NCI-H526 (cell line): Measurements from ENCODE around the gene CAMK4.

ENCODE experiments used
- DNase-seq, 2 experiments: peaks; one replicate each; lab custom pipeline; 2025; lab: John Stamatoyannopoulos, UW

The CAMK4 gene

GRCh38 chr5:111486926-111487325 is 262.7 kb downstream of the CAMK4 start:
- no peak for DNase-seq

GRCh38 chr5:111488353-111488752 is 264.2 kb downstream of the CAMK4 start:
- DNase-seq, result no peak

GRCh38 chr5:111493031-111493430 is 268.8 kb downstream of the CAMK4 start:
- no peak for DNase-seq

- DNase-seq, result peak; percentile 27 to 51
Measured at GRCh38 chr5:111494355-111494999, 270.3 kb downstream of the CAMK4 start.

- no peak for DNase-seq
Measured at GRCh38 chr5:111495159-111495558, 271.0 kb downstream of the CAMK4 start.

- DNase-seq, result no peak
Measured at GRCh38 chr5:111498346-111498745, 274.2 kb downstream of the CAMK4 start.

- no peak for DNase-seq
Measured at GRCh38 chr5:111502956-111503355, 278.8 kb downstream of the CAMK4 start.

GRCh38 chr5:111505096-111505495 is 280.9 kb downstream of the CAMK4 start:
- no peak for DNase-seq

- DNase-seq, result no peak
Measured at GRCh38 chr5:111507276-111507675, 283.1 kb downstream of the CAMK4 start.

GRCh38 chr5:111509119-111509518 is 284.9 kb downstream of the CAMK4 start:
- DNase-seq, result peak; percentile 10 to 43

GRCh38 chr5:111511174-111511830 is 287.1 kb downstream of the CAMK4 start:
- DNase-seq, result no peak

- peak in 1 of 2 experiments; percentile 41 for DNase-seq
Measured at GRCh38 chr5:111511831-111512374, 287.7 kb downstream of the CAMK4 start.

- peak; percentile 92 to 93 for DNase-seq
Measured at GRCh38 chr5:111512375-111513130, 288.4 kb downstream of the CAMK4 start, which contains the start of gene STARD4. TSS of gene STARD4 (minus strand) at chr5:111512535. CDS start at chr5:111507433, 5,102 bp downstream.

GRCh38 chr5:111513131-111513520 is 288.9 kb downstream of the CAMK4 start:
- DNase-seq, result peak in 1 of 2 experiments; percentile 35

- DNase-seq, result no peak
Measured at GRCh38 chr5:111514087-111514486, 289.9 kb downstream of the CAMK4 start.

- DNase-seq, result no peak
Measured at GRCh38 chr5:111517853-111518501, 293.8 kb downstream of the CAMK4 start.

GRCh38 chr5:111518777-111519176 is 294.6 kb downstream of the CAMK4 start:
- no peak for DNase-seq

GRCh38 chr5:111520908-111521307 is 296.7 kb downstream of the CAMK4 start:
- no peak for DNase-seq

GRCh38 chr5:111528056-111528455 is 303.9 kb downstream of the CAMK4 start:
- no peak for DNase-seq

- DNase-seq, result no peak
Measured at GRCh38 chr5:111530298-111530740, 306.1 kb downstream of the CAMK4 start.

- DNase-seq, result no peak
Measured at GRCh38 chr5:111532886-111533582, 308.9 kb downstream of the CAMK4 start.
